GM19035 (cell line): ENCODE data around the gene SEPTIN2.
"Not testable (repeated sequence)": the region's sequence is repeated elsewhere in the genome, so short reads cannot be mapped to it uniquely, and the experiment has no call there.

Experiments
- ATAC-seq: cut with Tn5 transposase; IDR thresholded peaks from one replicate; pipeline ENCODE4 v1.9.1; 2021; ENCODE audit not compliant: unreplicated experiment

The SEPTIN2 gene

GRCh38 chr2:241350530-241350877 is 34.8 kb downstream of the SEPTIN2 start:
- no peak for ATAC-seq

GRCh38 chr2:241350878-241351639 is 35.3 kb downstream of the SEPTIN2 start:
- no peak for ATAC-seq

GRCh38 chr2:241351640-241352031 is 35.9 kb downstream of the SEPTIN2 start:
- no peak for ATAC-seq

- ATAC-seq, result no peak
These were observed 36.5 kb downstream of the SEPTIN2 start for GRCh38 chr2:241352227-241352626.

- ATAC-seq, result peak; percentile 43
These were observed 39.2 kb downstream of the SEPTIN2 start for GRCh38 chr2:241354668-241355658.

GRCh38 chr2:241355983-241356870 is 40.5 kb downstream of the SEPTIN2 start, which contains the start of gene FARP2:
Gene FARP2, plus strand, starts transcription at chr2:241356285. Its CDS starts 16,823 bp downstream, at chr2:241373108.
- peak; percentile 78 for ATAC-seq

- no peak for ATAC-seq
These were observed 41.1 kb downstream of the SEPTIN2 start for GRCh38 chr2:241356871-241357260.

- ATAC-seq, result no peak
These were observed 41.8 kb downstream of the SEPTIN2 start for GRCh38 chr2:241357531-241357930.

- ATAC-seq, result peak; percentile 33
These were observed 42.7 kb downstream of the SEPTIN2 start for GRCh38 chr2:241358470-241358869.

GRCh38 chr2:241359481-241360045 is 43.8 kb downstream of the SEPTIN2 start:
- no peak for ATAC-seq

GRCh38 chr2:241363426-241363825 is 47.7 kb downstream of the SEPTIN2 start:
- no peak for ATAC-seq

- ATAC-seq, result no peak
These were observed 49.1 kb downstream of the SEPTIN2 start for GRCh38 chr2:241364781-241365180.

- no peak for ATAC-seq
These were observed 51.0 kb downstream of the SEPTIN2 start for GRCh38 chr2:241366678-241367077.

GRCh38 chr2:241368643-241369042 is 52.9 kb downstream of the SEPTIN2 start:
- ATAC-seq, result no peak

GRCh38 chr2:241372361-241372992 is 56.8 kb downstream of the SEPTIN2 start:
- no peak for ATAC-seq

- no peak for ATAC-seq
These were observed 57.7 kb downstream of the SEPTIN2 start for GRCh38 chr2:241373446-241373845.

- not testable (repeated sequence) for ATAC-seq
These were observed 58.2 kb downstream of the SEPTIN2 start for GRCh38 chr2:241373906-241374305.

- ATAC-seq, result no peak
These were observed 59.6 kb downstream of the SEPTIN2 start for GRCh38 chr2:241375300-241375699.

GRCh38 chr2:241376808-241377207 is 61.1 kb downstream of the SEPTIN2 start:
- ATAC-seq, result no peak

- ATAC-seq, result no peak
These were observed 63.1 kb downstream of the SEPTIN2 start for GRCh38 chr2:241378816-241379215.
